ENCODE results near the gene LPAR3.

GRCh38 chr1:84862810-84863251 lies 30.2 kb downstream of the LPAR3 start:
- TF ChIP-seq CTCF (conservative IDR thresholded peaks at IDR 0.05) (no peak), ZFX (IDR thresholded peaks at IDR 0.05) (no peak)
